ENCODE measurements around the gene USPL1.

DNA sequence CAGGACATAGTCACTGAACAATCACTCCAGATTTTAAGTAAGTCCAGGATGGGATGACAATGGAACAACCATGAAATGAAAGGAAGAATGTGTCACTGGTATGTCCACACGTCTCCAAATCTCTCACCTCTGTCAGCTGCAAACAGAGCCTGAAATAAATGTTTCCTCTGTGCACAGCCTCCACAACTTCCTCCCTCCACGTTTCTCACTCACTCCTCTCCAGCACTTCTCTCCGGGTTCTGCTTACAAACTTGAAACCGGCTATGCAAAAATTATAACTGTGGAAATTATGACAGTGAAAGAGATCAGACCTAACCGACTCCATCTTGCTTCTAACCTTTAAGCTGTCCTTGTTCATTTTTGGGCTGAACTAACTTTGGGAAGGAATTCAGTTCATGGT, 82.6 kb downstream of the USPL1 start:
- TF ChIP-seq, protein P1, sequence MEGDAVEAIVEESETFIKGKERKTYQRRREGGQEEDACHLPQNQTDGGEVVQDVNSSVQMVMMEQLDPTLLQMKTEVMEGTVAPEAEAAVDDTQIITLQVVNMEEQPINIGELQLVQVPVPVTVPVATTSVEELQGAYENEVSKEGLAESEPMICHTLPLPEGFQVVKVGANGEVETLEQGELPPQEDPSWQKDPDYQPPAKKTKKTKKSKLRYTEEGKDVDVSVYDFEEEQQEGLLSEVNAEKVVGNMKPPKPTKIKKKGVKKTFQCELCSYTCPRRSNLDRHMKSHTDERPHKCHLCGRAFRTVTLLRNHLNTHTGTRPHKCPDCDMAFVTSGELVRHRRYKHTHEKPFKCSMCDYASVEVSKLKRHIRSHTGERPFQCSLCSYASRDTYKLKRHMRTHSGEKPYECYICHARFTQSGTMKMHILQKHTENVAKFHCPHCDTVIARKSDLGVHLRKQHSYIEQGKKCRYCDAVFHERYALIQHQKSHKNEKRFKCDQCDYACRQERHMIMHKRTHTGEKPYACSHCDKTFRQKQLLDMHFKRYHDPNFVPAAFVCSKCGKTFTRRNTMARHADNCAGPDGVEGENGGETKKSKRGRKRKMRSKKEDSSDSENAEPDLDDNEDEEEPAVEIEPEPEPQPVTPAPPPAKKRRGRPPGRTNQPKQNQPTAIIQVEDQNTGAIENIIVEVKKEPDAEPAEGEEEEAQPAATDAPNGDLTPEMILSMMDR (IDR thresholded peaks at IDR 0.05) = no peak
- no peak for TF ChIP-seq POLR2A (IDR thresholded peaks at IDR 0.05)
- TF ChIP-seq EP300 (IDR thresholded peaks at IDR 0.05) = no peak

Measured in ovary (tissue), 3 donors.